HepG2 (cell line): ENCODE data around the gene NT5M. TPM values are rescaled to one million over a fixed set of nuclear protein-coding genes. Genes with fewer than 3 reads are reported as not detected.

Experiments
- AHR ChIP-seq: IDR thresholded peaks from 2 replicates; pipeline ENCODE4 v1.6.1; 2018; ENCODE audit warnings: missing genetic modification reagents, missing compliant biosample characterization
- CAMTA2 ChIP-seq: sonication (generic); formaldehyde crosslinking; IDR thresholded peaks from 2 replicates; pipeline ENCODE4 v1.4.0; 2020; ENCODE audit warnings: mild to moderate bottlenecking, missing genetic modification reagents, borderline replicate concordance
- ELF3 ChIP-seq: IDR thresholded peaks from 2 replicates; pipeline ENCODE4 v1.6.1; 2016; ENCODE audit warnings: missing genetic modification reagents, missing compliant biosample characterization
- FLYWCH1 ChIP-seq: sonication (generic); formaldehyde crosslinking; IDR thresholded peaks from 2 replicates; pipeline ENCODE4 v1.8.1; 2023; ENCODE audit warnings: mild to moderate bottlenecking, missing genetic modification reagents
- HMG20A ChIP-seq: IDR thresholded peaks from 2 replicates; pipeline ENCODE4 v1.6.1; 2016; ENCODE audit warnings: borderline replicate concordance
- MAFK ChIP-seq, 2 experiments: IDR thresholded peaks in 1 of 2; conservative IDR thresholded peaks in 1 of 2; 2 replicates each; pipeline ENCODE4 v1.6.1; 2011; ENCODE audit warnings: improper control_type of control experiment in 2 of 2, low read length in 2 of 2
- MATR3 ChIP-seq: sonication (generic); formaldehyde crosslinking; IDR thresholded peaks from 2 replicates; pipeline ENCODE4 v1.4.0; 2020; ENCODE audit warnings: missing genetic modification reagents
- NFE2L2 ChIP-seq: fragments of 150-350 bp; IDR thresholded peaks from 2 replicates; pipeline ENCODE4 v1.6.1; 2014; ENCODE audit warnings: low read length
- POLR2AphosphoS5 ChIP-seq: IDR thresholded peaks from 2 replicates; pipeline ENCODE4 v1.6.1; 2012; ENCODE audit warnings: low read depth, low read length
- PPARG ChIP-seq: conservative IDR thresholded peaks from 2 replicates; pipeline ENCODE4 v1.6.1; 2016; ENCODE audit warnings: missing biosample characterization, missing genetic modification reagents
- SKI ChIP-seq: fragments of 450-650 bp; IDR thresholded peaks from one replicate; pipeline ENCODE4 v1.6.1; 2018; ENCODE audit warnings: mild to moderate bottlenecking; ENCODE audit not compliant: partially characterized antibody
- SP4 ChIP-seq: sonication (generic); formaldehyde crosslinking; IDR thresholded peaks from 2 replicates; pipeline ENCODE4 v1.8.1; 2023; ENCODE audit warnings: mild to moderate bottlenecking, missing genetic modification reagents
- ZBTB14 ChIP-seq: sonication (generic); formaldehyde crosslinking; IDR thresholded peaks from 2 replicates; pipeline ENCODE4 v1.4.0; 2020; ENCODE audit warnings: missing genetic modification reagents
- ZNF678 ChIP-seq: sonication (generic); formaldehyde crosslinking; IDR thresholded peaks from 2 replicates; pipeline ENCODE4 v1.4.0; 2020; ENCODE audit warnings: mild to moderate bottlenecking, missing genetic modification reagents
- ZSCAN21 ChIP-seq: sonication (generic); formaldehyde crosslinking; IDR thresholded peaks from 2 replicates; pipeline ENCODE4 v1.8.0; 2022; ENCODE audit warnings: mild to moderate bottlenecking, missing genetic modification reagents, moderate library complexity, borderline replicate concordance
- polyA plus RNA-seq, 8 experiments: library from polyadenylated mRNA; depleted of rRNA in 3 of 8; stranded (reverse) in 7 of 8; unstranded in 1 of 8; fragments of >200 nt; fragmentation: Illumina TruSeq in 4 of 8; extraction: Trizol in 4 of 8; gene quantifications; 2 replicates each; pipeline versions ENCODE4 v1.2.1 to v1.2.3, GENCODE V29; 2011 to 2016; ENCODE audit warnings: low read depth in 4 of 8, missing spikeins in 1 of 8, mixed read lengths in 1 of 8; ENCODE audit not compliant: insufficient read depth in 1 of 8
- total RNA-seq, 5 experiments: library from RNA; depleted of rRNA; stranded (reverse); fragments of >200 nt; fragmentation: Illumina TruSeq; extraction: Trizol; gene quantifications; 2 replicates each; pipeline ENCODE4 v1.2.3, GENCODE V29; 2016; ENCODE audit warnings: low read depth in 1 of 5
- TF ChIP-seq, protein P1 (sequence below): sonication (generic); formaldehyde crosslinking; IDR thresholded peaks from 2 replicates; pipeline ENCODE4 v1.4.0; 2020; ENCODE audit warnings: missing genetic modification reagents, mild to moderate bottlenecking, borderline replicate concordance
- TF ChIP-seq, protein P2 (sequence below): sonication (generic); formaldehyde crosslinking; conservative IDR thresholded peaks from 2 replicates; pipeline ENCODE4 v1.4.0; 2020; ENCODE audit warnings: missing genetic modification reagents
- TF ChIP-seq, protein P3 (sequence below): sonication (generic); formaldehyde crosslinking; IDR thresholded peaks from 2 replicates; pipeline ENCODE4 v1.8.0; 2022; ENCODE audit warnings: low read depth, missing genetic modification reagents
- TF ChIP-seq, protein P4 (sequence below): sonication (generic); formaldehyde crosslinking; IDR thresholded peaks from 2 replicates; pipeline ENCODE4 v1.4.0; 2020; ENCODE audit warnings: missing genetic modification reagents, borderline replicate concordance

NT5M gene
- total and polyA plus RNA-seq, 2 of the 13 experiments (the other 11 are each of a cell fraction or from before 2014, with no cell fraction given), result 0.55 to 0.78 TPM

DNA sequence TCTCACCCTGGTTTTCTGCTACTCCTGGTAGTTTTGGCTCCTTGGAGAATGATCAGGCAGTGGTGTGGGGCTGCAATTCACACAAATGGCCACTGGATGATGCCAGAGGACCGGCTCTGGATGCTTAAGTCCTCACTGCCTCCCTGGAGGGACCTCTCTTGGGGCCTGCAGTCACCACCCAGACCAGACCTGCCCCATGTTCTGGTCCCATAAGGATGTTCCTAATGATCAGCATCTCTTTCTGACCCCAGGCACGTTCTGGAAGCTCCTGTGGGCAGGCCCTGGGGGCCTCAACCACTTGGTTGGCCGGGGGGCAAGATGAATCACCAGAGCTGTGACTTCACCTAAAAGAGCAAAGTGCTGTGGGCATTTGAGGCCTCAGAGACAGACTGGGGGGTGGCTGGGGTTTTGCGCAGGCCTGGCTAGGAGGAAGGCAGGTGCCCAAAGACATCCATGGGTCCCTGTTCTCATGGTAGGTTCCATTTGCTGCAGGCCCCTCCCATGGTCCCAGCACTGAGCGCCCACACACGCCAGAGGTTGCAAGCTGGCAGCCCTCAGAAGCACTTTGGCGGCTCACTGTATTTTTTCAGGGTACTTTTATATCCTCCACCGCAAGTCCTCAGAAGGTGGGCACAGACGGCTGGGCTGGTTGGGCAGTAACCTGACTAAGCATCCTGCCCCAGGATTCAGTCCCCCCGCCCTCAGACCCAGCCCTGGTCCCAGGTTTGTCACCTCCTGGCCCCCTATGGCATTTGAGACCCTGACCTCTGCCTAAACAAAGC lies 53.2 kb downstream of the NT5M start (continued):
- TF ChIP-seq, protein P1, sequence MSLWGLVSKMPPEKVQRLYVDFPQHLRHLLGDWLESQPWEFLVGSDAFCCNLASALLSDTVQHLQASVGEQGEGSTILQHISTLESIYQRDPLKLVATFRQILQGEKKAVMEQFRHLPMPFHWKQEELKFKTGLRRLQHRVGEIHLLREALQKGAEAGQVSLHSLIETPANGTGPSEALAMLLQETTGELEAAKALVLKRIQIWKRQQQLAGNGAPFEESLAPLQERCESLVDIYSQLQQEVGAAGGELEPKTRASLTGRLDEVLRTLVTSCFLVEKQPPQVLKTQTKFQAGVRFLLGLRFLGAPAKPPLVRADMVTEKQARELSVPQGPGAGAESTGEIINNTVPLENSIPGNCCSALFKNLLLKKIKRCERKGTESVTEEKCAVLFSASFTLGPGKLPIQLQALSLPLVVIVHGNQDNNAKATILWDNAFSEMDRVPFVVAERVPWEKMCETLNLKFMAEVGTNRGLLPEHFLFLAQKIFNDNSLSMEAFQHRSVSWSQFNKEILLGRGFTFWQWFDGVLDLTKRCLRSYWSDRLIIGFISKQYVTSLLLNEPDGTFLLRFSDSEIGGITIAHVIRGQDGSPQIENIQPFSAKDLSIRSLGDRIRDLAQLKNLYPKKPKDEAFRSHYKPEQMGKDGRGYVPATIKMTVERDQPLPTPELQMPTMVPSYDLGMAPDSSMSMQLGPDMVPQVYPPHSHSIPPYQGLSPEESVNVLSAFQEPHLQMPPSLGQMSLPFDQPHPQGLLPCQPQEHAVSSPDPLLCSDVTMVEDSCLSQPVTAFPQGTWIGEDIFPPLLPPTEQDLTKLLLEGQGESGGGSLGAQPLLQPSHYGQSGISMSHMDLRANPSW (CRISPR knock-in tag), result no peak
- TF ChIP-seq CAMTA2 (CRISPR knock-in tag), result no peak
- TF ChIP-seq MATR3 (CRISPR knock-in tag), result no peak
- TF ChIP-seq MAFK (conservative IDR thresholded peaks at IDR 0.05 in 1 of 2, IDR thresholded peaks at IDR 0.05 in 1 of 2; ENCODE audit: low read length in 2 of 2), result no peak
- TF ChIP-seq HMG20A, result no peak
- TF ChIP-seq SKI, result peak; percentile 11
- TF ChIP-seq, protein P2, sequence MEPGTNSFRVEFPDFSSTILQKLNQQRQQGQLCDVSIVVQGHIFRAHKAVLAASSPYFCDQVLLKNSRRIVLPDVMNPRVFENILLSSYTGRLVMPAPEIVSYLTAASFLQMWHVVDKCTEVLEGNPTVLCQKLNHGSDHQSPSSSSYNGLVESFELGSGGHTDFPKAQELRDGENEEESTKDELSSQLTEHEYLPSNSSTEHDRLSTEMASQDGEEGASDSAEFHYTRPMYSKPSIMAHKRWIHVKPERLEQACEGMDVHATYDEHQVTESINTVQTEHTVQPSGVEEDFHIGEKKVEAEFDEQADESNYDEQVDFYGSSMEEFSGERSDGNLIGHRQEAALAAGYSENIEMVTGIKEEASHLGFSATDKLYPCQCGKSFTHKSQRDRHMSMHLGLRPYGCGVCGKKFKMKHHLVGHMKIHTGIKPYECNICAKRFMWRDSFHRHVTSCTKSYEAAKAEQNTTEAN (CRISPR knock-in tag), result no peak
- peak; percentile 36; the same call in 1 of the 2 replicates for TF ChIP-seq ELF3
- no peak for TF ChIP-seq PPARG (CRISPR knock-in tag)
- no peak for TF ChIP-seq ZBTB14 (CRISPR knock-in tag)
- TF ChIP-seq, protein P3, sequence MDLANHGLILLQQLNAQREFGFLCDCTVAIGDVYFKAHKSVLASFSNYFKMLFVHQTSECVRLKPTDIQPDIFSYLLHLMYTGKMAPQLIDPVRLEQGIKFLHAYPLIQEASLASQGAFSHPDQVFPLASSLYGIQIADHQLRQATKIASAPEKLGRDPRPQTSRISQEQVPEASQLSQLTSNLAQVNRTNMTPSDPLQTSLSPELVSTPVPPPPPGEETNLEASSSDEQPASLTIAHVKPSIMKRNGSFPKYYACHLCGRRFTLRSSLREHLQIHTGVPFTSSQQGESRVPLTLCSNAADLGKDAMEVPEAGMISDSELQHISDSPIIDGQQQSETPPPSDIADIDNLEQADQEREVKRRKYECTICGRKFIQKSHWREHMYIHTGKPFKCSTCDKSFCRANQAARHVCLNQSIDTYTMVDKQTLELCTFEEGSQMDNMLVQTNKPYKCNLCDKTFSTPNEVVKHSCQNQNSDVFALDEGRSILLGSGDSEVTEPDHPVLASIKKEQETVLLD (CRISPR knock-in tag), result no peak
- TF ChIP-seq ZNF678 (CRISPR knock-in tag), result no peak
- 0 out of 2 replicates have a peak, but pooled peaks have one; percentile 40 for TF ChIP-seq ZSCAN21
- TF ChIP-seq NFE2L2, result 0 out of 2 replicates have a peak, but pooled peaks have one; percentile 14
- TF ChIP-seq POLR2AphosphoS5, result no peak
- TF ChIP-seq FLYWCH1 (CRISPR knock-in tag), result no peak
- no peak for TF ChIP-seq SP4
- TF ChIP-seq, protein P4, sequence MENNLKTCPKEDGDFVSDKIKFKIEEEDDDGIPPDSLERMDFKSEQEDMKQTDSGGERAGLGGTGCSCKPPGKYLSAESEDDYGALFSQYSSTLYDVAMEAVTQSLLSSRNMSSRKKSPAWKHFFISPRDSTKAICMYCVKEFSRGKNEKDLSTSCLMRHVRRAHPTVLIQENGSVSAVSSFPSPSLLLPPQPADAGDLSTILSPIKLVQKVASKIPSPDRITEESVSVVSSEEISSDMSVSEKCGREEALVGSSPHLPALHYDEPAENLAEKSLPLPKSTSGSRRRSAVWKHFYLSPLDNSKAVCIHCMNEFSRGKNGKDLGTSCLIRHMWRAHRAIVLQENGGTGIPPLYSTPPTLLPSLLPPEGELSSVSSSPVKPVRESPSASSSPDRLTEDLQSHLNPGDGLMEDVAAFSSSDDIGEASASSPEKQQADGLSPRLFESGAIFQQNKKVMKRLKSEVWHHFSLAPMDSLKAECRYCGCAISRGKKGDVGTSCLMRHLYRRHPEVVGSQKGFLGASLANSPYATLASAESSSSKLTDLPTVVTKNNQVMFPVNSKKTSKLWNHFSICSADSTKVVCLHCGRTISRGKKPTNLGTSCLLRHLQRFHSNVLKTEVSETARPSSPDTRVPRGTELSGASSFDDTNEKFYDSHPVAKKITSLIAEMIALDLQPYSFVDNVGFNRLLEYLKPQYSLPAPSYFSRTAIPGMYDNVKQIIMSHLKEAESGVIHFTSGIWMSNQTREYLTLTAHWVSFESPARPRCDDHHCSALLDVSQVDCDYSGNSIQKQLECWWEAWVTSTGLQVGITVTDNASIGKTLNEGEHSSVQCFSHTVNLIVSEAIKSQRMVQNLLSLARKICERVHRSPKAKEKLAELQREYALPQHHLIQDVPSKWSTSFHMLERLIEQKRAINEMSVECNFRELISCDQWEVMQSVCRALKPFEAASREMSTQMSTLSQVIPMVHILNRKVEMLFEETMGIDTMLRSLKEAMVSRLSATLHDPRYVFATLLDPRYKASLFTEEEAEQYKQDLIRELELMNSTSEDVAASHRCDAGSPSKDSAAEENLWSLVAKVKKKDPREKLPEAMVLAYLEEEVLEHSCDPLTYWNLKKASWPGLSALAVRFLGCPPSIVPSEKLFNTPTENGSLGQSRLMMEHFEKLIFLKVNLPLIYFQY (CRISPR knock-in tag), result no peak
- no peak for TF ChIP-seq AHR (CRISPR knock-in tag)
